Fibroblast of skin of back (primary cell): ENCODE data around the gene LHFPL6.

ENCODE experiments used
- DNase-seq: peaks from one replicate; pipeline ENCODE4 v3.0.0-alpha.2; 2013

LHFPL6 gene

GRCh38 chr13:39509616-39510315, 93.2 kb downstream of the LHFPL6 start:
- DNase-seq = peak; percentile 15

GRCh38 chr13:39506559-39507390, 96.2 kb downstream of the LHFPL6 start:
- DNase-seq = peak; percentile 23

GRCh38 chr13:39505151-39505550, 97.8 kb downstream of the LHFPL6 start:
- no peak for DNase-seq

- no peak for DNase-seq
These were observed 99.9 kb downstream of the LHFPL6 start for GRCh38 chr13:39503048-39503447.

GRCh38 chr13:39501702-39502324, 101.2 kb downstream of the LHFPL6 start:
- no peak for DNase-seq

- no peak for DNase-seq
These were observed 103.4 kb downstream of the LHFPL6 start for GRCh38 chr13:39499604-39500003.

- no peak for DNase-seq
These were observed 104.4 kb downstream of the LHFPL6 start for GRCh38 chr13:39498471-39499114.

GRCh38 chr13:39496506-39496905, 106.5 kb downstream of the LHFPL6 start:
- DNase-seq = no peak

- DNase-seq = no peak
These were observed 108.4 kb downstream of the LHFPL6 start for GRCh38 chr13:39494633-39495032.

- DNase-seq = no peak
These were observed 109.0 kb downstream of the LHFPL6 start for GRCh38 chr13:39494006-39494405.

- no peak for DNase-seq
These were observed 112.9 kb downstream of the LHFPL6 start for GRCh38 chr13:39490136-39490535.

- DNase-seq = no peak
These were observed 116.2 kb downstream of the LHFPL6 start for GRCh38 chr13:39486758-39487157.

- DNase-seq = peak; percentile 42
These were observed 117.7 kb downstream of the LHFPL6 start for GRCh38 chr13:39485314-39485700.

GRCh38 chr13:39484506-39485313, 118.3 kb downstream of the LHFPL6 start:
- DNase-seq = peak; percentile 78

- DNase-seq = peak; percentile 50
These were observed 119.7 kb downstream of the LHFPL6 start for GRCh38 chr13:39483326-39483725.

GRCh38 chr13:39481491-39481890, 121.5 kb downstream of the LHFPL6 start:
- no peak for DNase-seq

GRCh38 chr13:39474600-39474999, 128.4 kb downstream of the LHFPL6 start:
- no peak for DNase-seq

- DNase-seq = no peak
These were observed 133.3 kb downstream of the LHFPL6 start for GRCh38 chr13:39469676-39470075.

GRCh38 chr13:39468306-39468705, 134.7 kb downstream of the LHFPL6 start:
- DNase-seq = no peak

- no peak for DNase-seq
These were observed 139.4 kb downstream of the LHFPL6 start for GRCh38 chr13:39463611-39464010.

- no peak for DNase-seq
These were observed 140.1 kb downstream of the LHFPL6 start for GRCh38 chr13:39462906-39463305.

GRCh38 chr13:39462428-39462827, 140.6 kb downstream of the LHFPL6 start:
- DNase-seq = peak; percentile 39
